ENCODE measurements around the gene RGR.

The RGR gene

GRCh38 chr10:84261236-84261915, 16.5 kb downstream of the RGR start:
- TF ChIP-seq, protein P1, sequence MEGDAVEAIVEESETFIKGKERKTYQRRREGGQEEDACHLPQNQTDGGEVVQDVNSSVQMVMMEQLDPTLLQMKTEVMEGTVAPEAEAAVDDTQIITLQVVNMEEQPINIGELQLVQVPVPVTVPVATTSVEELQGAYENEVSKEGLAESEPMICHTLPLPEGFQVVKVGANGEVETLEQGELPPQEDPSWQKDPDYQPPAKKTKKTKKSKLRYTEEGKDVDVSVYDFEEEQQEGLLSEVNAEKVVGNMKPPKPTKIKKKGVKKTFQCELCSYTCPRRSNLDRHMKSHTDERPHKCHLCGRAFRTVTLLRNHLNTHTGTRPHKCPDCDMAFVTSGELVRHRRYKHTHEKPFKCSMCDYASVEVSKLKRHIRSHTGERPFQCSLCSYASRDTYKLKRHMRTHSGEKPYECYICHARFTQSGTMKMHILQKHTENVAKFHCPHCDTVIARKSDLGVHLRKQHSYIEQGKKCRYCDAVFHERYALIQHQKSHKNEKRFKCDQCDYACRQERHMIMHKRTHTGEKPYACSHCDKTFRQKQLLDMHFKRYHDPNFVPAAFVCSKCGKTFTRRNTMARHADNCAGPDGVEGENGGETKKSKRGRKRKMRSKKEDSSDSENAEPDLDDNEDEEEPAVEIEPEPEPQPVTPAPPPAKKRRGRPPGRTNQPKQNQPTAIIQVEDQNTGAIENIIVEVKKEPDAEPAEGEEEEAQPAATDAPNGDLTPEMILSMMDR (IDR thresholded peaks at IDR 0.05), result no peak

GRCh38 chr10:84262190-84262956, 17.5 kb downstream of the RGR start:
- TF ChIP-seq, protein P1 (IDR thresholded peaks at IDR 0.05), result no peak

GRCh38 chr10:84263716-84264115, 18.9 kb downstream of the RGR start:
- TF ChIP-seq, protein P1 (IDR thresholded peaks at IDR 0.05), result no peak

DNA sequence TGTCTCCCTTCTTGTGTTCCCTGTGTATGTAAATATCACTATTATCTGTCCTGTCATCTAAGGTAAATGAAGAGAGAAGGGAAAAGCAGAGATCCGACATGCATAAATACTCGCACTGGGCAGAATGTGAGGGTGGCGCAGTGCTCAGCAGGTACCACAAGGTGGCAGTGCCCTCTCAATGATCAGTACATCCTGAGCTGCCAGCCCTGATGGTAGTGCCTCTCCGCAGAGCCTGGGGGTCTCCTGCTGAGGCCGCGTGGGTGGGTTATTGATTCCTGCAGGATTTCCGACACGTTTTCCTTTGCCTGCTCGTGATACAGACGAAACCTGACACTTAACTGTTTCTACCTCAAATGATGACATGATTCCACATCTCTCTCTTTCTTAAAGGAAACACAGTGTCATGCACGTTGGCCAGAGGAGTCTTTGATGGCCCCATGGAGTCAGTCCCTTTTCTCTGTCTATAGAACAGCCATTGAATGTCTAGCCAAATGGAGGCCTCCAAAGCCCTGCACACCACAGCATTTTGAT, 19.8 kb downstream of the RGR start:
- TF ChIP-seq, protein P1 (IDR thresholded peaks at IDR 0.05), result peak; percentile 97

GRCh38 chr10:84265418-84265817, 20.6 kb downstream of the RGR start:
- TF ChIP-seq, protein P1 (IDR thresholded peaks at IDR 0.05), result no peak

GRCh38 chr10:84267503-84268126, 22.8 kb downstream of the RGR start:
- TF ChIP-seq, protein P1 (IDR thresholded peaks at IDR 0.05), result peak; percentile 64

GRCh38 chr10:84269162-84269561, 24.3 kb downstream of the RGR start:
- TF ChIP-seq, protein P1 (IDR thresholded peaks at IDR 0.05), result no peak

Measured in LNCAP (cell line).